HG03280 (cell line): ENCODE data around the gene SNX9.
"Not testable (repeated sequence)": the region's sequence is repeated elsewhere in the genome, so short reads cannot be mapped to it uniquely, and the experiment has no call there.

Experiments
- ATAC-seq: cut with Tn5 transposase; IDR thresholded peaks from one replicate; pipeline ENCODE4 v1.9.1; 2021; ENCODE audit warnings: mild to moderate bottlenecking, moderate library complexity; ENCODE audit not compliant: unreplicated experiment

Gene SNX9

GRCh38 chr6:157823001-157823527 lies at the start of gene SNX9:
TSS of gene SNX9 (plus strand) at chr6:157823246. CDS start at chr6:157823435, 189 bp downstream.
- ATAC-seq: peak; percentile 71

- no peak for ATAC-seq
Observed at GRCh38 chr6:157773248-157773773, 49.7 kb upstream of the SNX9 start.

GRCh38 chr6:157774153-157775135 lies 48.6 kb upstream of the SNX9 start:
- ATAC-seq: no peak

GRCh38 chr6:157775376-157775775 lies 47.7 kb upstream of the SNX9 start:
- no peak for ATAC-seq

- ATAC-seq: no peak
Observed at GRCh38 chr6:157777344-157777743, 45.7 kb upstream of the SNX9 start.

- ATAC-seq: no peak
Observed at GRCh38 chr6:157778719-157779118, 44.3 kb upstream of the SNX9 start.

- ATAC-seq: no peak
Observed at GRCh38 chr6:157779705-157780604, 43.1 kb upstream of the SNX9 start.

- ATAC-seq: no peak
Observed at GRCh38 chr6:157785636-157786035, 37.4 kb upstream of the SNX9 start.

GRCh38 chr6:157786221-157786620 lies 36.8 kb upstream of the SNX9 start:
- no peak for ATAC-seq

- ATAC-seq: no peak
Observed at GRCh38 chr6:157787080-157787479, 36.0 kb upstream of the SNX9 start.

GRCh38 chr6:157788180-157788579 lies 34.9 kb upstream of the SNX9 start:
- no peak for ATAC-seq

- ATAC-seq: no peak
Observed at GRCh38 chr6:157789297-157789696, 33.7 kb upstream of the SNX9 start.

- ATAC-seq: no peak
Observed at GRCh38 chr6:157789861-157790260, 33.2 kb upstream of the SNX9 start.

- no peak for ATAC-seq
Observed at GRCh38 chr6:157790548-157791160, 32.4 kb upstream of the SNX9 start.

- ATAC-seq: no peak
Observed at GRCh38 chr6:157791450-157791849, 31.6 kb upstream of the SNX9 start.

GRCh38 chr6:157792671-157793070 lies 30.4 kb upstream of the SNX9 start:
- no peak for ATAC-seq

GRCh38 chr6:157794012-157794411 lies 29.0 kb upstream of the SNX9 start:
- not testable (repeated sequence) for ATAC-seq

- no peak for ATAC-seq
Observed at GRCh38 chr6:157795841-157796240, 27.2 kb upstream of the SNX9 start.

- no peak for ATAC-seq
Observed at GRCh38 chr6:157798851-157799250, 24.2 kb upstream of the SNX9 start.

GRCh38 chr6:157799561-157799960 lies 23.5 kb upstream of the SNX9 start:
- not testable (repeated sequence) for ATAC-seq
